K562 (cell line): ENCODE data around the gene DIPK1B. TPM values are rescaled to one million over a fixed set of nuclear protein-coding genes. Genes with fewer than 3 reads are reported as not detected.
A peak's percentile ranks its signal among the peaks of the same experiment; 100 is the strongest.

Experiments used
- AFF1 ChIP-seq, 2 experiments: fragments of 450-650 bp; IDR thresholded peaks; 2 replicates each; pipeline ENCODE4 v1.6.1; 2018; ENCODE audit warnings: mild to moderate bottlenecking in 2 of 2, low read depth in 1 of 2; ENCODE audit not compliant: partially characterized antibody in 2 of 2
- COPS2 ChIP-seq: fragments of 450-650 bp; conservative IDR thresholded peaks from 2 replicates; pipeline ENCODE4 v1.6.1; 2016; ENCODE audit warnings: mild to moderate bottlenecking, moderate library complexity
- CREB1 ChIP-seq, 2 experiments: sonication (generic) in 1 of 2; formaldehyde crosslinking in 1 of 2; IDR thresholded peaks; 2 replicates each; pipeline versions ENCODE4 v1.6.1 to v1.8.0; 2012 to 2022; ENCODE audit warnings: inconsistent platforms in 1 of 2, mild to moderate bottlenecking in 1 of 2, missing genetic modification reagents in 1 of 2, moderate library complexity in 1 of 2
- CREB3 ChIP-seq: fragments of 450-650 bp; conservative IDR thresholded peaks from 2 replicates; pipeline ENCODE4 v1.6.1; 2016; ENCODE audit warnings: missing genetic modification characterization, low read depth, mild to moderate bottlenecking, missing compliant biosample characterization, moderate library complexity
- EHMT2 ChIP-seq: fragments of 450-650 bp; IDR thresholded peaks from 2 replicates; pipeline ENCODE4 v1.6.1; 2018; ENCODE audit warnings: antibody characterized with exemption
- GATA2 ChIP-seq: sonication (generic); formaldehyde crosslinking; IDR thresholded peaks from 2 replicates; pipeline ENCODE4 v1.4.0; 2020; ENCODE audit warnings: mild to moderate bottlenecking, missing genetic modification reagents
- JUN ChIP-seq, 2 experiments: sonication (generic) in 1 of 2; formaldehyde crosslinking in 1 of 2; IDR thresholded peaks; 2 replicates each; pipeline versions ENCODE4 v1.6.1 to v1.8.0; 2012 to 2022; ENCODE audit warnings: borderline replicate concordance in 2 of 2, mild to moderate bottlenecking in 2 of 2, improper control_type of control experiment in 1 of 2, low read depth in 1 of 2, low read length in 1 of 2, missing genetic modification reagents in 1 of 2
- NR2C1 ChIP-seq, 2 experiments: fragments of 450-650 bp; IDR thresholded peaks; 2 replicates each; pipeline ENCODE4 v1.6.1; 2017; ENCODE audit warnings: mild to moderate bottlenecking in 2 of 2, antibody characterized with exemption in 1 of 2, inconsistent platforms in 1 of 2, missing compliant biosample characterization in 1 of 2, missing genetic modification characterization in 1 of 2
- PKNOX1 ChIP-seq: fragments of 450-650 bp; IDR thresholded peaks from 2 replicates; pipeline ENCODE4 v1.6.1; 2016
- RUNX1 ChIP-seq: sonication (generic); IDR thresholded peaks from 2 replicates; pipeline ENCODE4 v1.6.1; 2016; ENCODE audit warnings: antibody characterized with exemption, low read depth
- SIN3A ChIP-seq, 2 experiments: fragments of 150-350 bp in 1 of 2; IDR thresholded peaks; 2 replicates each; pipeline ENCODE4 v1.6.1; 2011 to 2016; ENCODE audit warnings: borderline replicate concordance in 2 of 2, low read depth in 2 of 2, low read length in 2 of 2, mild to moderate bottlenecking in 2 of 2, moderate library complexity in 2 of 2; ENCODE audit not compliant: control insufficient read depth in 1 of 2
- TAL1 ChIP-seq: fragments of 450-650 bp; IDR thresholded peaks from 2 replicates; pipeline ENCODE4 v1.6.1; 2016; ENCODE audit warnings: mild to moderate bottlenecking
- ZHX1 ChIP-seq: fragments of 150-350 bp; conservative IDR thresholded peaks from 2 replicates; pipeline ENCODE4 v1.6.1; 2014; ENCODE audit warnings: low read length
- ZNF263 ChIP-seq: sonication (generic); formaldehyde crosslinking; IDR thresholded peaks from 2 replicates; pipeline ENCODE4 v1.8.0; 2022; ENCODE audit warnings: mild to moderate bottlenecking, missing genetic modification reagents, borderline replicate concordance
- ZNF354B ChIP-seq: fragments of 250-450 bp; sonication (Bioruptor Pico); IDR thresholded peaks from 2 replicates; pipeline ENCODE4 v1.4.0; 2020
- ZNF699 ChIP-seq: fragments of 250-450 bp; sonication (Bioruptor Pico); IDR thresholded peaks from 2 replicates; pipeline ENCODE4 v1.8.0; 2021; ENCODE audit warnings: mild to moderate bottlenecking, moderate library complexity; ENCODE audit not compliant: insufficient replicate concordance
- ZNF778 ChIP-seq: fragments of 450-650 bp; formaldehyde crosslinking; IDR thresholded peaks from 2 replicates; pipeline ENCODE4 v1.4.0; 2020; ENCODE audit warnings: mild to moderate bottlenecking, moderate library complexity
- ZNF830 ChIP-seq: fragments of 250-450 bp; sonication (Bioruptor Pico); IDR thresholded peaks from 2 replicates; pipeline ENCODE4 v1.5.0; 2021; ENCODE audit warnings: mild to moderate bottlenecking
- polyA plus RNA-seq, 8 experiments: library from polyadenylated mRNA; depleted of rRNA in 4 of 8; stranded (reverse) in 5 of 8; unstranded in 3 of 8; fragments of >200 nt; fragmentation: Nextera tagmentation in 2 of 8; fragmentation: Illumina TruSeq in 1 of 8; extraction: Ambion mirVana in 2 of 8; extraction: Trizol in 1 of 8; gene quantifications; 2 replicates each; pipeline versions ENCODE4 v1.2.1 to v1.2.3, GENCODE V29; 2011 to 2014; ENCODE audit warnings: inconsistent platforms in 1 of 8, missing spikeins in 1 of 8
- total RNA-seq, 7 experiments: library from RNA; depleted of rRNA in 6 of 7; stranded (reverse); fragments of >200 nt in 6 of 7; fragmentation: Illumina TruSeq in 2 of 7; extraction: Trizol in 2 of 7; gene quantifications; 2 replicates each; pipeline versions ENCODE4 v1.2.1 to v1.2.3, GENCODE V29; 2011 to 2021; ENCODE audit warnings: low replicate concordance in 1 of 7

DIPK1B gene
- total and polyA plus RNA-seq, 9 of the 15 experiments (the other 6 are each of a cell fraction or from before 2014, with no cell fraction given) = 0.08 to 22.3 (median 5.9) TPM

- TF ChIP-seq ZNF778 (CRISPR knock-in tag) (no peak), JUN (IDR thresholded peaks at IDR 0.05; ENCODE audit: borderline replicate concordance, low read depth, low read length) (peak; percentile 21; the same call in 1 of the 2 replicates), JUN (CRISPR knock-in tag; IDR thresholded peaks at IDR 0.05; ENCODE audit: borderline replicate concordance) (no peak), SIN3A (IDR thresholded peaks at IDR 0.05; ENCODE audit: borderline replicate concordance in 2 of 2, control insufficient read depth in 1 of 2, low read depth in 2 of 2, low read length in 2 of 2) (peak in 1 of 2 experiments; percentile 93; a peak in 2 of 4 replicates), GATA2 (CRISPR knock-in tag) (no peak), PKNOX1 (peak; percentile 43), NR2C1 (IDR thresholded peaks at IDR 0.05) (no peak), NR2C1 (tag; IDR thresholded peaks at IDR 0.05) (no peak), ZNF830 (CRISPR knock-in tag) (no peak), ZNF354B (CRISPR knock-in tag) (no peak), COPS2 (no peak), EHMT2 (no peak), RUNX1 (no peak), ZNF699 (no peak), TAL1 (no peak), CREB3 (tag) (no peak), AFF1 (IDR thresholded peaks at IDR 0.05; ENCODE audit: low read depth in 1 of 2, partially characterized antibody in 2 of 2) (peak in 1 of 2 experiments; percentile 50), ZHX1 (no peak), ZNF263 (CRISPR knock-in tag) (no peak), CREB1 (IDR thresholded peaks at IDR 0.05) (no peak; the same call in 1 of the 2 replicates), CREB1 (CRISPR knock-in tag; IDR thresholded peaks at IDR 0.05) (peak; percentile 67; the same call in 1 of the 2 replicates)
Measured at GRCh38 chr9:136726631-136727191, 14.3 kb downstream of the DIPK1B start (continued).
